HCT116 (cell line): ENCODE data around the gene PRDX6.

ENCODE experiments used
- CTCF ChIP-seq, 3 experiments: fragments of 200-600 bp in 1 of 3; sonication (generic) in 1 of 3; IDR thresholded peaks in 2 of 3; conservative IDR thresholded peaks in 1 of 3; 2 replicates each; pipeline ENCODE4 v1.5.1; 2012 to 2017; ENCODE audit warnings: low read depth in 2 of 3, low read length in 2 of 3, antibody characterized with exemption in 1 of 3, borderline replicate concordance in 1 of 3, control low read depth in 1 of 3, mild to moderate bottlenecking in 1 of 3, mixed read lengths in 1 of 3, mixed run types in 1 of 3, moderate library complexity in 1 of 3; ENCODE audit not compliant: insufficient read depth in 1 of 3
- EZH2 ChIP-seq: fragments of 200-600 bp; sonication (generic); IDR thresholded peaks from 2 replicates; pipeline ENCODE4 v1.6.1; 2017; ENCODE audit warnings: antibody characterized with exemption, mixed run types
- MAX ChIP-seq: IDR thresholded peaks from 2 replicates; pipeline ENCODE4 v1.6.1; 2012
- POLR2A ChIP-seq: IDR thresholded peaks from 2 replicates; pipeline ENCODE4 v1.7.0; 2011; ENCODE audit warnings: borderline replicate concordance; ENCODE audit not compliant: insufficient read depth, insufficient read length; ENCODE audit errors: extremely low read depth
- YY1 ChIP-seq: IDR thresholded peaks from 2 replicates; pipeline ENCODE4 v1.6.1; 2011; ENCODE audit warnings: low read length, low read depth, moderate library complexity, mild to moderate bottlenecking; ENCODE audit not compliant: insufficient replicate concordance; ENCODE audit errors: extremely low read depth
- TF ChIP-seq, protein P1 (sequence below): IDR thresholded peaks from 2 replicates; pipeline ENCODE4 v1.6.1; 2012; ENCODE audit warnings: low read depth

DNA sequence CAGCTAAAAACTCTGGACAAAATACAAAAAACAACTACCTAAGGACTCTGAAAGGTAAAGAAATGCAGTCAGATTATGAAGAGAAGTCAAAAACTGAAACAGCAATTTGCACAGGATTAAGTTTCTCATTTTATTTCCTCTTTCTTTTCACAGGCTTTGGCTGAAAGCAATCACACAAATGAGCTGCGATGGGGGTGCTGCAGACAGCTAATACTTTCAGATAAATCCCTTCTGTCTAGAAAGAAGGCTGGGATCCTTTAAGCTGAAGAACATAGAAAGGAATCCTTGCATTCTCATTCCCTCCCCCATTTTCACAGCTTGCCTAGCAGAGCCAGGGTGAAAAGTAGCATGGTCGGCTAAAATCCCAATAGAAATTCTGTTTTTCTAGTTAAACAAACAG is 32.0 kb upstream of the PRDX6 start:
- no peak for TF ChIP-seq CTCF (IDR thresholded peaks at IDR 0.05 in 2 of 3, conservative IDR thresholded peaks at IDR 0.05 in 1 of 3; ENCODE audit: borderline replicate concordance in 1 of 3, insufficient read depth in 1 of 3, low read depth in 2 of 3, low read length in 2 of 3)
- no peak for TF ChIP-seq POLR2A
- no peak for TF ChIP-seq YY1
- TF ChIP-seq, protein P1, sequence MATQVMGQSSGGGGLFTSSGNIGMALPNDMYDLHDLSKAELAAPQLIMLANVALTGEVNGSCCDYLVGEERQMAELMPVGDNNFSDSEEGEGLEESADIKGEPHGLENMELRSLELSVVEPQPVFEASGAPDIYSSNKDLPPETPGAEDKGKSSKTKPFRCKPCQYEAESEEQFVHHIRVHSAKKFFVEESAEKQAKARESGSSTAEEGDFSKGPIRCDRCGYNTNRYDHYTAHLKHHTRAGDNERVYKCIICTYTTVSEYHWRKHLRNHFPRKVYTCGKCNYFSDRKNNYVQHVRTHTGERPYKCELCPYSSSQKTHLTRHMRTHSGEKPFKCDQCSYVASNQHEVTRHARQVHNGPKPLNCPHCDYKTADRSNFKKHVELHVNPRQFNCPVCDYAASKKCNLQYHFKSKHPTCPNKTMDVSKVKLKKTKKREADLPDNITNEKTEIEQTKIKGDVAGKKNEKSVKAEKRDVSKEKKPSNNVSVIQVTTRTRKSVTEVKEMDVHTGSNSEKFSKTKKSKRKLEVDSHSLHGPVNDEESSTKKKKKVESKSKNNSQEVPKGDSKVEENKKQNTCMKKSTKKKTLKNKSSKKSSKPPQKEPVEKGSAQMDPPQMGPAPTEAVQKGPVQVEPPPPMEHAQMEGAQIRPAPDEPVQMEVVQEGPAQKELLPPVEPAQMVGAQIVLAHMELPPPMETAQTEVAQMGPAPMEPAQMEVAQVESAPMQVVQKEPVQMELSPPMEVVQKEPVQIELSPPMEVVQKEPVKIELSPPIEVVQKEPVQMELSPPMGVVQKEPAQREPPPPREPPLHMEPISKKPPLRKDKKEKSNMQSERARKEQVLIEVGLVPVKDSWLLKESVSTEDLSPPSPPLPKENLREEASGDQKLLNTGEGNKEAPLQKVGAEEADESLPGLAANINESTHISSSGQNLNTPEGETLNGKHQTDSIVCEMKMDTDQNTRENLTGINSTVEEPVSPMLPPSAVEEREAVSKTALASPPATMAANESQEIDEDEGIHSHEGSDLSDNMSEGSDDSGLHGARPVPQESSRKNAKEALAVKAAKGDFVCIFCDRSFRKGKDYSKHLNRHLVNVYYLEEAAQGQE = no peak
- no peak for TF ChIP-seq MAX
- no peak for TF ChIP-seq EZH2
